Osteoblast (primary cell): ENCODE results near the gene ERGIC3. TPM values are rescaled to one million over a fixed set of nuclear protein-coding genes. Genes with fewer than 3 reads are reported as not detected.

Experiments
- DNase-seq: peaks from one replicate; pipeline ENCODE4 v3.0.0; 2011; ENCODE audit warnings: low spot score, mixed read lengths; ENCODE audit not compliant: insufficient read length; ENCODE audit errors: missing footprints
- H2AFZ ChIP-seq: 2 replicates; pipeline ENCODE4 v1.6.0; 2011; ENCODE audit warnings: mild to moderate bottlenecking, low read length
- H3K27ac ChIP-seq: 2 replicates; pipeline ENCODE4 v1.5.1; 2011; ENCODE audit warnings: mild to moderate bottlenecking, low read depth, low read length, moderate library complexity
- H3K27me3 ChIP-seq: 2 replicates; pipeline ENCODE4 v1.6.0; 2012; ENCODE audit warnings: mild to moderate bottlenecking, control low read depth, inconsistent platforms, low read length, moderate library complexity; ENCODE audit not compliant: insufficient read depth
- H3K36me3 ChIP-seq: 2 replicates; pipeline ENCODE4 v1.5.1; 2011; ENCODE audit warnings: mild to moderate bottlenecking, low read length, control low read depth, moderate library complexity; ENCODE audit not compliant: insufficient read depth
- H3K4me1 ChIP-seq: 2 replicates; pipeline ENCODE4 v1.5.1; 2011; ENCODE audit warnings: mild to moderate bottlenecking, low read length, control low read depth, moderate library complexity; ENCODE audit not compliant: insufficient read depth
- H3K4me2 ChIP-seq: 2 replicates; pipeline ENCODE4 v1.6.0; 2011; ENCODE audit warnings: mild to moderate bottlenecking, low read length; ENCODE audit not compliant: insufficient read depth
- H3K4me3 ChIP-seq: fragments of 200-600 bp; sonication (generic); 3 replicates; pipeline ENCODE4 v1.5.1; 2012; ENCODE audit warnings: mild to moderate bottlenecking, low read length, inconsistent platforms; ENCODE audit not compliant: insufficient read depth
- H3K79me2 ChIP-seq: 2 replicates; pipeline ENCODE4 v1.6.0; 2012; ENCODE audit warnings: mild to moderate bottlenecking, low read length, control low read depth, inconsistent platforms; ENCODE audit not compliant: insufficient read depth
- H3K9me3 ChIP-seq: 2 replicates; pipeline ENCODE4 v1.5.1; 2011; ENCODE audit warnings: low read depth, low read length, control low read depth
- H4K20me1 ChIP-seq: 2 replicates; pipeline ENCODE4 v1.6.0; 2012; ENCODE audit warnings: mild to moderate bottlenecking, low read length, control low read depth; ENCODE audit not compliant: insufficient read depth
- CTCF ChIP-seq: IDR thresholded peaks from 2 replicates; pipeline ENCODE4 v1.5.1; 2011; ENCODE audit warnings: mild to moderate bottlenecking, low read depth, low read length, moderate library complexity; ENCODE audit errors: extremely low read depth
- total RNA-seq: library from RNA; depleted of rRNA; stranded (reverse); fragments of >200 nt; gene quantifications from 2 replicates; pipeline ENCODE4 v1.2.3, GENCODE V29; 2012

Gene ERGIC3
- total RNA-seq, 1 donor = 538 TPM

DNA sequence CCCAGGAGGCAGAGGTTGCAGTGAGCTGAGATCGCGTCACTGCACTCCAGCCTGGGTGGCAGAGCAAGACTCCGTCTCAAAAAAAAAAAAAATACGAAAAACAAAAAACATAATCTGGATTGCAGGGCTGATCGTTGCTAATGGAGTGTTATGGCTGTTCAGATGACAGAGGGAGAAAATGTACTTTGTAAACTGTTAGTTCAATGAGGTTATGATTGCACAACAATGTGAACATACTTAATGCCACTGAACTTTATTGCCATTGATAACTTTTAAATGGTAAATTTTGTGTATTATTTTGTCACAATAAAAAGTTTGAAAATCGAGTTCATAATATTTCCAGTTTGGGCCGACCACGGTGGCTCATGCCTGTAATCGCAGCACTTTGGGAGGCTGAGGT, 22.9 kb upstream of the ERGIC3 start:
- Histone ChIP-seq H3K27ac (no peak overlapping the region), H3K4me2 (no peak overlapping the region), H3K4me3 (no peak overlapping the region), H3K9me3 (no peaks in the 10 kb centered on the region), H2AFZ (no peak overlapping the region), H3K79me2 (no peaks in the 10 kb centered on the region), H3K27me3 (no peaks in the 10 kb centered on the region), H4K20me1 (peaks cover 7% of the 10 kb centered on the region), H3K4me1 (peaks cover 13% of the 10 kb centered on the region), H3K36me3 (peaks cover 9% of the 10 kb centered on the region)
- no peak for TF ChIP-seq CTCF
- DNase-seq = no peak

- no peak overlapping the region for H2AFZ ChIP-seq
- no peaks in the 10 kb centered on the region for H3K36me3 ChIP-seq
- no peaks in the 10 kb centered on the region for H4K20me1 ChIP-seq
- H3K27me3 ChIP-seq = no peaks in the 10 kb centered on the region
- no peaks in the 10 kb centered on the region for H3K79me2 ChIP-seq
- DNase-seq = peak; percentile 94
- no peak overlapping the region for H3K27ac ChIP-seq
- no peaks in the 10 kb centered on the region for H3K4me1 ChIP-seq
- no peaks in the 10 kb centered on the region for H3K9me3 ChIP-seq
- H3K4me3 ChIP-seq = no peak overlapping the region
- H3K4me2 ChIP-seq = no peak overlapping the region
- peak; percentile 66 for TF ChIP-seq CTCF
Measured at GRCh38 chr20:35523298-35523888, 18.5 kb upstream of the ERGIC3 start.

DNA sequence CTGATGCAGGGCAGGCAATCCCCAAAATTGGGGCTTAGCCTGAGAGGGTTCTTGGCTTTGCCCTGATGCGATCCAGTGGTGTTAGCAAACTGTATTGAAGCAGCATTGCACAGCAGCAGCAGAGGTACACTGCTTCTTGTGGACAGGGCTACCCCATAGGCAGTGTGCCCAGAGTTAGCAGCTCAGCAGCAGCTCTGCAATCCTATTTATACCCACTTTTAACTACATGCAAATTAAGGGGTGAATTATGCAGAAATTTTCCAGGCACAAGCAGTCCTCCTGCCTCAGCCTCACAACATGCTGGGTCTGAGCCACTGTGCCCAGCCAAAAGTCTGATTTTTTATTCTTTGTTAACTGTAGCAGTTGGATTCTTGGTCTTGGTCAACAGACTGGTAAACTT, 16.2 kb upstream of the ERGIC3 start:
- Histone ChIP-seq H3K9me3 (no peaks in the 10 kb centered on the region), H3K4me1 (no peaks in the 10 kb centered on the region), H3K36me3 (no peaks in the 10 kb centered on the region), H3K4me2 (no peak overlapping the region), H3K79me2 (no peaks in the 10 kb centered on the region), H3K27me3 (no peaks in the 10 kb centered on the region), H3K4me3 (no peak overlapping the region), H2AFZ (no peak overlapping the region), H4K20me1 (no peaks in the 10 kb centered on the region), H3K27ac (no peak overlapping the region)
- no peak for TF ChIP-seq CTCF
- DNase-seq = no peak

DNA sequence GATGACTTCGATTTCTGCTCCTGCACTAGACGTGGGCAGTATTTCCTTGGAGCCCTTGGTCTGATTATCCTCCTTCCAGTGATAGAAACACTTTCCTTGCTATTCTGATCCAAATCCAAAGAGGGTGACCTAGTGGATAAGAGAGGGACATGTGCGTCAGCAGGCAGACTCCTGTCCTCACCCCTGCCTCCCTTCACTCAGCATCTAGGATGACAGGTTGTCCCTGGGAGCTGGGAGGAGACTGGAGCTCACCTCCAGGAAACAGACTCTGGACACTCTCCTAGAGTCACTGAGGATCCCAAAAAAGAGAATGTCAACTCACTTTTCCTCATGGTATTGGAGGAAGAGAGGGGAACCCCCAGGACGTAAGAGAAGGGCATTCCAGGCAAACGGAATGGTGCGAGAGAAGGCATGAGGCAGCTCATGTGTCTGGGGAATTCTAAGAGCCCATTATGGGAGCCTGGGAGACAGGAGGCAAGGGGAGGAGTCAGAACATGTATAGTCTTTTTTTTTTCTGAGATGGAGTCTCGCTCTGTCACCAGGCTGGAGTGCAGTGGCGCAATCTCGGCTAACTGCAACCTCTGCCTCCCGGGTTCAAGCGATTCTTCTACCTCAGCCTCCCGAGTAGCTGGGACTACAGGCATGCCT, 14.6 kb upstream of the ERGIC3 start:
- H3K9me3 ChIP-seq = no peaks in the 10 kb centered on the region
- H2AFZ ChIP-seq = no peak overlapping the region
- DNase-seq = no peak
- H3K4me3 ChIP-seq = no peak overlapping the region
- H3K36me3 ChIP-seq = no peaks in the 10 kb centered on the region
- no peak for TF ChIP-seq CTCF
- no peaks in the 10 kb centered on the region for H3K27me3 ChIP-seq
- H3K79me2 ChIP-seq = no peaks in the 10 kb centered on the region
- no peak overlapping the region for H3K4me2 ChIP-seq
- H4K20me1 ChIP-seq = no peaks in the 10 kb centered on the region
- H3K27ac ChIP-seq = no peak overlapping the region
- no peaks in the 10 kb centered on the region for H3K4me1 ChIP-seq
